ENCODE results near the gene POLE2. TPM values are rescaled to one million over a fixed set of nuclear protein-coding genes. Genes with fewer than 3 reads are reported as not detected.
A peak's percentile ranks its signal among the peaks of the same experiment; 100 is the strongest.

POLE2 gene

DNA sequence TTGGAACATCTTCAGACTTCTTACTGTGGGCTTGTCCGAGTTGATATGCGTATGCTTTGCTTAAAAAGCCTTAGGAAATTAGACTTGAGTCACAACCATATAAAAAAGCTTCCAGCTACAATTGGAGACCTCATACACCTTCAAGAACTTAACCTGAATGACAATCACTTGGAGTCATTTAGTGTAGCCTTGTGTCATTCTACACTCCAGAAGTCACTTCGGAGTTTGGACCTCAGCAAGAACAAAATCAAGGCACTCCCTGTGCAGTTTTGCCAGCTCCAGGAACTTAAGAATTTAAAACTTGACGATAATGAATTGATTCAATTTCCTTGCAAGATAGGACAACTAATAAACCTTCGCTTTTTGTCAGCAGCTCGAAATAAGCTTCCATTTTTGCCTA, 80.4 kb downstream of the POLE2 start:
- Histone ChIP-seq H3K18ac (ENCODE audit: low read length) (no peak overlapping the region), H3K23ac (ENCODE audit: low read length) (no peak overlapping the region), H3K27me3 (ENCODE audit: insufficient read depth, low read length, poor library complexity) (no peaks in the 10 kb centered on the region), H3K56ac (ENCODE audit: low read length) (no peak overlapping the region), H2BK15ac (replicated peaks; ENCODE audit: low read depth) (no peak overlapping the region), H2BK120ac (ENCODE audit: low read depth, low read length) (no peak overlapping the region), H4K8ac (ENCODE audit: low read depth, low read length) (no peak overlapping the region), H3K27ac (ENCODE audit: low read depth, low read length) (no peak overlapping the region), H3K4me2 (ENCODE audit: low read length) (no peak overlapping the region), H3K79me1 (ENCODE audit: low read length) (no peaks in the 10 kb centered on the region), H4K5ac (ENCODE audit: low read length) (no peak overlapping the region), H3K4ac (ENCODE audit: low read depth, low read length) (no peak overlapping the region), H3K9ac (ENCODE audit: low read length) (no peak overlapping the region), H3K4me1 (ENCODE audit: control insufficient read depth, low read depth, low read length) (no peaks in the 10 kb centered on the region), H3K36me3 (ENCODE audit: control insufficient read depth, insufficient read depth, low read length) (no peaks in the 10 kb centered on the region), H3K4me3 (ENCODE audit: low read length) (no peak overlapping the region), H2BK5ac (ENCODE audit: low read length) (no peak overlapping the region), H2AK5ac (ENCODE audit: low read length) (no peak overlapping the region), H3K79me2 (ENCODE audit: control insufficient read depth, insufficient read depth, low read length) (no peaks in the 10 kb centered on the region)
- no CpG with 5 or more reads among the region's 6 CpGs for WGBS (ENCODE audit: extremely low coverage, insufficient coverage, low lambda C conversion rate)
- no peak for DNase-seq

DNA sequence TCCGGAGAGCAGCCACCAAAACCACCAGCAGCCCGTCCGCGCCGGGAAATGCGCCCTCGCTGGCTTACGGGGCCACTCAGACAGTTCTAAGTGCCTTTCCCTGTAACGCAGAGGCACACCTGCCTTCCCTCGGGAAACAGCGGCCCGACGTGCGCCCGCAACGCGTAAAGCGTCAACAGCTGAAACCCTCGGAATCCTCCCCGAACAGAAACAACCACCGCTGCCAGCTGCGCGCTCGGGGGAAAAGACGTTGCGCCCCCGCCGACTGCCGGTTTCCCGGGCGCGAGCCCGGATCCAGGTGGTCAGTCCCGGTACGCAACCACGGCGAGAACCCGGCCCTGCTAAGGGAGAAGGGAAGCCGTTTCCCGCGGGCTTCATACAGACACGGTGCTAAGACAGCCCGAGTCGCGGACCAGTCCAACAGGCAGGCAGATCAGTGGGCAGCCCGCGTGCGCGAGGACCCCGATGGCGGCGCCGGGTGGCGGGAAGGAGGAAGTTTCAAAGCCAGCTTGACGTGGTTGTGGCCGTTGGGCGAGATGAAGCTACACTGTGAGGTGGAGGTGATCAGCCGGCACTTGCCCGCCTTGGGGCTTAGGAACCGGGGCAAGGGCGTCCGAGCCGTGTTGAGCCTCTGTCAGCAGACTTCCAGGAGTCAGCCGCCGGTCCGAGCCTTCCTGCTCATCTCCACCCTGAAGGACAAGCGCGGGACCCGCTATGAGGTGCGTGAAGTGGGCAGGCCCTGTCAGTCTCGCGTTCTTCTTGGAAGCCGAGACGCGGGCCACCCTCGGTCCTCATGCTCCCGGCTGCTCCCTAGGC, 89.3 kb downstream of the POLE2 start, which contains the start of gene LRR1:
Gene LRR1 (plus strand): TSS at position 456 of the 816 bp plus-strand sequence. CDS start 81 bp downstream, at position 537.
- Histone ChIP-seq H3K4ac (ENCODE audit: low read depth, low read length) (peak within 1 kb of the TSS; percentile 89), H3K27ac (ENCODE audit: low read depth, low read length) (peak within 1 kb of the TSS; percentile 71), H2BK5ac (ENCODE audit: low read length) (peak within 1 kb of the TSS; percentile 71), H3K56ac (ENCODE audit: low read length) (peak within 1 kb of the TSS; percentile 99), H2BK15ac (replicated peaks; ENCODE audit: low read depth) (no peak within 1 kb of the TSS), H3K27me3 (ENCODE audit: insufficient read depth, low read length, poor library complexity) (no peaks in the 10 kb centered on the region), H3K79me2 (ENCODE audit: control insufficient read depth, insufficient read depth, low read length) (peaks cover 7% of the 10 kb centered on the region), H3K9ac (ENCODE audit: low read length) (peak within 1 kb of the TSS; percentile 99), H4K8ac (ENCODE audit: low read depth, low read length) (no peak within 1 kb of the TSS), H3K18ac (ENCODE audit: low read length) (peak within 1 kb of the TSS; percentile 1), H3K79me1 (ENCODE audit: low read length) (peaks cover 2% of the 10 kb centered on the region), H3K4me2 (ENCODE audit: low read length) (peak within 1 kb of the TSS; percentile 75), H3K36me3 (ENCODE audit: control insufficient read depth, insufficient read depth, low read length) (no peaks in the 10 kb centered on the region), H3K4me3 (ENCODE audit: low read length) (peak within 1 kb of the TSS; percentile 86), H3K4me1 (ENCODE audit: control insufficient read depth, low read depth, low read length) (no peaks in the 10 kb centered on the region), H2AK5ac (ENCODE audit: low read length) (no peak within 1 kb of the TSS), H4K5ac (ENCODE audit: low read length) (no peak within 1 kb of the TSS), H2BK120ac (ENCODE audit: low read depth, low read length) (peak within 1 kb of the TSS; percentile 48), H3K23ac (ENCODE audit: low read length) (peak within 1 kb of the TSS; percentile 90)
- DNase-seq = peak; percentile 92
- WGBS (ENCODE audit: extremely low coverage, insufficient coverage, low lambda C conversion rate) = no CpG with 5 or more reads among the region's 77 CpGs

DNA sequence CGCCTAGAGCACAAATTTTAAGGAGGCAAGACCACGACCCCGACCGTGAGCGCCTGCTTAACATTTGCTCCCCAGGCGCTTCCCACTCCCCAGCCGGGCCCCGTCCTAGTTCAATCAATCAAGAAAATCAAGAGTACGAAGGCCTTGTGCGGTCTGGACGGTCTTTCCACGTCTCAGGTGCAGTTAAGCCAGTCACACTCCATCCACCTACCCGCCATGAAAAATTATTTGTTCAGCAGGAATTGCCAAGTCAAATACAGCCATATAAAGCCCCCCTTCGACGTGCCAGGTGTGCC, 89.9 kb downstream of the POLE2 start:
- Histone ChIP-seq H3K36me3 (ENCODE audit: control insufficient read depth, insufficient read depth, low read length) (no peaks in the 10 kb centered on the region), H3K4me3 (ENCODE audit: low read length) (peak overlapping the region; percentile 86), H3K56ac (ENCODE audit: low read length) (peak overlapping the region; percentile 99), H2BK15ac (replicated peaks; ENCODE audit: low read depth) (no peak overlapping the region), H4K5ac (ENCODE audit: low read length) (no peak overlapping the region), H3K9ac (ENCODE audit: low read length) (peak overlapping the region; percentile 99), H3K27ac (ENCODE audit: low read depth, low read length) (peak overlapping the region; percentile 71), H4K8ac (ENCODE audit: low read depth, low read length) (no peak overlapping the region), H3K4me2 (ENCODE audit: low read length) (peak overlapping the region; percentile 75), H3K23ac (ENCODE audit: low read length) (peak overlapping the region; percentile 7), H3K18ac (ENCODE audit: low read length) (no peak overlapping the region), H2BK120ac (ENCODE audit: low read depth, low read length) (no peak overlapping the region), H2BK5ac (ENCODE audit: low read length) (no peak overlapping the region), H3K79me2 (ENCODE audit: control insufficient read depth, insufficient read depth, low read length) (peaks cover 7% of the 10 kb centered on the region), H3K4ac (ENCODE audit: low read depth, low read length) (no peak overlapping the region), H3K27me3 (ENCODE audit: insufficient read depth, low read length, poor library complexity) (no peaks in the 10 kb centered on the region), H2AK5ac (ENCODE audit: low read length) (no peak overlapping the region), H3K79me1 (ENCODE audit: low read length) (peaks cover 2% of the 10 kb centered on the region), H3K4me1 (ENCODE audit: control insufficient read depth, low read depth, low read length) (no peaks in the 10 kb centered on the region)
- no peak for DNase-seq
- no CpG with 5 or more reads among the region's 15 CpGs for WGBS (ENCODE audit: extremely low coverage, insufficient coverage, low lambda C conversion rate)

DNA sequence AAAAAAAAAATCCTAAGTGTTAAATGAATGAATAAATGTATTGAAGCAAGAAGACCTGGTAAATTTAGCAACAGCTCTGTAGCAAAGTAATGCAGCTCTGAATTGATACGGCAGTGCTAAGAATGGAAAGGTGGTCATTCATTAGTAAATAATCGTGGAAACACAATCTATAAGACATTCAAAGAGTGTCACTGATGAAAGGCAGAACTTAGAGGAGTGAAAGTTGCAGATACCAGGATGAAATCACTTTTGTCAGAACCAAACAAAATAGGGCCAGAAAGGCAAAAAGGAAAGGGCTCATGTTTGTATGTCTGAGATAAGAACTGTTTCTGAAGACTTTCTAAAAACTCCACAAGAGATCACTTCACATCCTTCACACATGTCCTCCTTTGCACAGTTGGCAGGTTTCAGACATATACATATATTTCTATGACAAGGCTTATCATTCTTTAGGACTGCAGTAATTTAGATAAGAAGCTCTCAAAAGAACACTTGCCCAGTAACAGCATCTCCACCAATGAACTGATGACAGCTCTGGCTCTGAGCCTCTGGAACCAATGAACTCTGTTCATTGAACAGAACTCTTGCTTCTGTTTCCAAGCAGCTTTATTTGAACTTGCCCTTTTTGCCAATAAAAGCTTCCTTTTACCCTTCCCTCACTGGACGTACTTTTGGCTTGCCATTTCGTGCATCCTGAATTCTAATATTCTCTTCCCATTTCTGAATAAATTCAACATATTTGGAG, 93.5 kb downstream of the POLE2 start:
- Histone ChIP-seq H3K36me3 (ENCODE audit: control insufficient read depth, insufficient read depth, low read length) (no peaks in the 10 kb centered on the region), H4K8ac (ENCODE audit: low read depth, low read length) (no peak overlapping the region), H3K27me3 (ENCODE audit: insufficient read depth, low read length, poor library complexity) (no peaks in the 10 kb centered on the region), H3K23ac (ENCODE audit: low read length) (no peak overlapping the region), H3K4me3 (ENCODE audit: low read length) (no peak overlapping the region), H3K56ac (ENCODE audit: low read length) (no peak overlapping the region), H3K79me2 (ENCODE audit: control insufficient read depth, insufficient read depth, low read length) (peaks cover 4% of the 10 kb centered on the region), H3K9ac (ENCODE audit: low read length) (no peak overlapping the region), H2BK5ac (ENCODE audit: low read length) (no peak overlapping the region), H3K4me1 (ENCODE audit: control insufficient read depth, low read depth, low read length) (no peaks in the 10 kb centered on the region), H4K5ac (ENCODE audit: low read length) (no peak overlapping the region), H3K4ac (ENCODE audit: low read depth, low read length) (no peak overlapping the region), H2BK120ac (ENCODE audit: low read depth, low read length) (no peak overlapping the region), H3K18ac (ENCODE audit: low read length) (no peak overlapping the region), H2AK5ac (ENCODE audit: low read length) (no peak overlapping the region), H2BK15ac (replicated peaks; ENCODE audit: low read depth) (no peak overlapping the region), H3K4me2 (ENCODE audit: low read length) (no peak overlapping the region), H3K79me1 (ENCODE audit: low read length) (no peaks in the 10 kb centered on the region), H3K27ac (ENCODE audit: low read depth, low read length) (no peak overlapping the region)
- no peak for DNase-seq
- WGBS (ENCODE audit: extremely low coverage, insufficient coverage, low lambda C conversion rate) = no CpG with 5 or more reads among the region's 4 CpGs

Small RNA genes lying within 50 kb of the gene (small RNA-seq; reads per million reads assigned to genes)
- gene AL139099.3 (ENCODE audit: insufficient read depth) (not detected), gene RNU6ATAC30P (ENCODE audit: insufficient read depth) (not detected)
